Thyroid gland (tissue), 4 donors: ENCODE data around the gene PLAGL2.

Source experiments
- CTCF ChIP-seq, 6 experiments: fragments of 200-600 bp in 3 of 6; fragments of 450-650 bp in 3 of 6; sonication (generic) in 3 of 6; IDR thresholded peaks; one replicate each; pipeline ENCODE4 v1.5.1; 2016 to 2019; ENCODE audit warnings: antibody characterized with exemption in 6 of 6, mild to moderate bottlenecking in 2 of 6, inconsistent platforms in 1 of 6, moderate library complexity in 1 of 6
- POLR2A ChIP-seq, 2 donors: fragments of 450-650 bp; IDR thresholded peaks; one replicate each; pipeline ENCODE4 v1.6.1; 2017; ENCODE audit warnings: antibody characterized with exemption in 2 of 2, mild to moderate bottlenecking in 2 of 2, moderate library complexity in 1 of 2

DNA sequence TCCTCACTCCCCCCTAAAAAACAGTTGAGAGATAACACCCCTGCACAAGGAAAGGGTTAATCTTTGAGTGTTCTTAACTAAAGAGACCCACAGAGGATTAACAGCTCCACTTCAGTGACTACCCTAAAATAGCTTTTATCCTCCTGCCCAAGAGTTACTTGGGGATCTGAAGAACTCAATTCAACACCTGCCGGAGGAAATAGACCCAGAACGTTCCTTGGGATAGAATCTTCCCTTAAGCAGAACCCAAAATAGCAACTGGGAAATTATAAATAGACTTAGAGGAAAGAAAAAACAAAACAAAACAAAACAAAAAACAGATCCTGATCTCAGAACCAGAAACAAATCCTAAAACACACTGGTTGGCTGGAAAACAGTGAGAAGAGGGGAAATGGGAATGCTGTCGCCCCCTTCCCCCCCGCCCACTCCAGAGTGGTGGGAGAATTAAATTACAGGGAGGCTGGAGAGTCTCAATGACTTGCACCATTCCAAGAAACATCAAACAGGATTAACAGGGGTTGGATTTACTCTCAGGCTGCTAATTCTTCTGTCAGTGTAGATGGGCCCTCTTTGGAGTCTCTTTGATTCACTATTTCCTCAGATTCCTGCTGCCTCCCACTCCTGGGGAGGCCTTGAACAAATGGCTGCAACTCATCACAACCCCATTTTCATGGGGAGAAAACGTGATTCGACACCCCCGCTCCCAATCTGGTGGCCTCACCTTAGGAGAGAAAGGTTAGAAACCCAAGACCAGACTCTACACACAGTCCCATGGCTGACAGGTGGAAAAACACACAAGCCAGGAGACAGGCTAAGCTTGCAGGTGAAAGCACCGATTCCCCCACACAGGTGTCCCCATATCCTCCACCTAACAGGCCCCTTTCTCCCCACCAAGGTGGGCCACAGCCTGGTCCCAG, 1.4 kb downstream of the PLAGL2 start:
- TF ChIP-seq CTCF (IDR thresholded peaks at IDR 0.05) (no peak), POLR2A (IDR thresholded peaks at IDR 0.05) (no peak)
